ENCODE measurements around the gene YBX3.

DNA sequence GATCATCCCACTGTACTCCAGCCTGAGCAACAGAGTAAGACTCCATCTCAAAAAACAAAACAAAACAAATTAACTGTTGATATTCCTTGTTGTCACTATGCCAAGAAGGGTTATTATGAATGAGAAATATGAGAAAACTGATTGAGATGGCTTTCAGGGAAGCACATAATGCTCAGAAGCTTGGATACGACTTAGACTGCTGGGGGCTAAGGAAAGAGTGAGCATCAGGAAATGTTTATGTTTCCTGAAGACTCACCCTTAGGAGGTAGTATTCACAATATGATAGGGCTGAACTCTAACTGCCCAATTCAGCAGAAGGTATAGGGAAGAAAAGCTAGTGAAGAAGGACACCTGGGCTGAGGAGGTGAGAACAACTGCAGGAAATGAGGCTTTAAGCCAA, 55.5 kb downstream of the YBX3 start:
- TF ChIP-seq, protein P1, sequence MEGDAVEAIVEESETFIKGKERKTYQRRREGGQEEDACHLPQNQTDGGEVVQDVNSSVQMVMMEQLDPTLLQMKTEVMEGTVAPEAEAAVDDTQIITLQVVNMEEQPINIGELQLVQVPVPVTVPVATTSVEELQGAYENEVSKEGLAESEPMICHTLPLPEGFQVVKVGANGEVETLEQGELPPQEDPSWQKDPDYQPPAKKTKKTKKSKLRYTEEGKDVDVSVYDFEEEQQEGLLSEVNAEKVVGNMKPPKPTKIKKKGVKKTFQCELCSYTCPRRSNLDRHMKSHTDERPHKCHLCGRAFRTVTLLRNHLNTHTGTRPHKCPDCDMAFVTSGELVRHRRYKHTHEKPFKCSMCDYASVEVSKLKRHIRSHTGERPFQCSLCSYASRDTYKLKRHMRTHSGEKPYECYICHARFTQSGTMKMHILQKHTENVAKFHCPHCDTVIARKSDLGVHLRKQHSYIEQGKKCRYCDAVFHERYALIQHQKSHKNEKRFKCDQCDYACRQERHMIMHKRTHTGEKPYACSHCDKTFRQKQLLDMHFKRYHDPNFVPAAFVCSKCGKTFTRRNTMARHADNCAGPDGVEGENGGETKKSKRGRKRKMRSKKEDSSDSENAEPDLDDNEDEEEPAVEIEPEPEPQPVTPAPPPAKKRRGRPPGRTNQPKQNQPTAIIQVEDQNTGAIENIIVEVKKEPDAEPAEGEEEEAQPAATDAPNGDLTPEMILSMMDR (IDR thresholded peaks at IDR 0.05), result no peak
- no peak for TF ChIP-seq POLR2A (IDR thresholded peaks at IDR 0.05)
